ENCODE data around the gene CEBPZOS.
A peak's percentile ranks its signal among the peaks of the same experiment; 100 is the strongest.
"Not testable (repeated sequence)": the region's sequence is repeated elsewhere in the genome, so short reads cannot be mapped to it uniquely, and the experiment has no call there.

Gene CEBPZOS

DNA sequence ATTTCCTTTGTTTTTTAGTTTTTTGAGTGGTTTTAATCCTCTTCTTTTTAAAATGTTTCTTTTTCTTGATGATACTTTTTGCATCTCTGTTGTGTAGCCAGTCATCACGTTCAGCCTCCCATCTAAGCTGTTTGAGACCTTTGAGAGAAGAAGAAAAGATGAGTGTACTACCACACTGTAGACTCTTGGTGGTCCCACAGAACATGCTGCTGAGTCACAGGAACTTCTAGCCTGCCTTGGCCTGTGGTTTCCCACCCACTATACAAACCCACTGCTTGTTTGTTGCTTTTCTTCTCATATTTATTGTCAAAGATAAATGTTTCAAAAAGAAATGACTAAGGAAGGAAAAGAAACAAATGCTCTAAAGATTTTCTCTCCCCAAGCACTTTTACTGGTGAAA, 5.5 kb downstream of the CEBPZOS start:
- TF ChIP-seq GLIS3 (CRISPR knock-in tag; IDR thresholded peaks at IDR 0.05), result no peak
- TF ChIP-seq RARB (CRISPR knock-in tag; IDR thresholded peaks at IDR 0.05), result no peak
- no peak for TF ChIP-seq SNAI2 (CRISPR knock-in tag; IDR thresholded peaks at IDR 0.05)
- TF ChIP-seq CSDC2 (CRISPR knock-in tag; IDR thresholded peaks at IDR 0.05), result no peak
- no peak for TF ChIP-seq TOX (CRISPR knock-in tag; IDR thresholded peaks at IDR 0.05; ENCODE audit: borderline replicate concordance)
- no peak for TF ChIP-seq ZFP3 (CRISPR knock-in tag; IDR thresholded peaks at IDR 0.05)
- TF ChIP-seq, protein P1, sequence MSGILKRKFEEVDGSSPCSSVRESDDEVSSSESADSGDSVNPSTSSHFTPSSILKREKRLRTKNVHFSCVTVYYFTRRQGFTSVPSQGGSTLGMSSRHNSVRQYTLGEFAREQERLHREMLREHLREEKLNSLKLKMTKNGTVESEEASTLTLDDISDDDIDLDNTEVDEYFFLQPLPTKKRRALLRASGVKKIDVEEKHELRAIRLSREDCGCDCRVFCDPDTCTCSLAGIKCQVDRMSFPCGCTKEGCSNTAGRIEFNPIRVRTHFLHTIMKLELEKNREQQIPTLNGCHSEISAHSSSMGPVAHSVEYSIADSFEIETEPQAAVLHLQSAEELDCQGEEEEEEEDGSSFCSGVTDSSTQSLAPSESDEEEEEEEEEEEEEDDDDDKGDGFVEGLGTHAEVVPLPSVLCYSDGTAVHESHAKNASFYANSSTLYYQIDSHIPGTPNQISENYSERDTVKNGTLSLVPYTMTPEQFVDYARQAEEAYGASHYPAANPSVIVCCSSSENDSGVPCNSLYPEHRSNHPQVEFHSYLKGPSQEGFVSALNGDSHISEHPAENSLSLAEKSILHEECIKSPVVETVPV (CRISPR knock-in tag; IDR thresholded peaks at IDR 0.05), result no peak
- TF ChIP-seq ARNTL (CRISPR knock-in tag; IDR thresholded peaks at IDR 0.05; ENCODE audit: borderline replicate concordance, low read depth), result no peak
- TF ChIP-seq ZC3H10 (CRISPR knock-in tag; IDR thresholded peaks at IDR 0.05), result no peak
- no peak for TF ChIP-seq ZNF70 (CRISPR knock-in tag; IDR thresholded peaks at IDR 0.05)
- TF ChIP-seq ESRRG (CRISPR knock-in tag; IDR thresholded peaks at IDR 0.05), result no peak
- no peak for TF ChIP-seq OSR1 (CRISPR knock-in tag; IDR thresholded peaks at IDR 0.05)
- TF ChIP-seq TSHZ2 (CRISPR knock-in tag; IDR thresholded peaks at IDR 0.05), result no peak
- TF ChIP-seq ZNF565 (CRISPR knock-in tag; conservative IDR thresholded peaks at IDR 0.05; ENCODE audit: low read depth), result no peak
- no peak for TF ChIP-seq ZNF8 (CRISPR knock-in tag; IDR thresholded peaks at IDR 0.05)
- TF ChIP-seq, protein P2, sequence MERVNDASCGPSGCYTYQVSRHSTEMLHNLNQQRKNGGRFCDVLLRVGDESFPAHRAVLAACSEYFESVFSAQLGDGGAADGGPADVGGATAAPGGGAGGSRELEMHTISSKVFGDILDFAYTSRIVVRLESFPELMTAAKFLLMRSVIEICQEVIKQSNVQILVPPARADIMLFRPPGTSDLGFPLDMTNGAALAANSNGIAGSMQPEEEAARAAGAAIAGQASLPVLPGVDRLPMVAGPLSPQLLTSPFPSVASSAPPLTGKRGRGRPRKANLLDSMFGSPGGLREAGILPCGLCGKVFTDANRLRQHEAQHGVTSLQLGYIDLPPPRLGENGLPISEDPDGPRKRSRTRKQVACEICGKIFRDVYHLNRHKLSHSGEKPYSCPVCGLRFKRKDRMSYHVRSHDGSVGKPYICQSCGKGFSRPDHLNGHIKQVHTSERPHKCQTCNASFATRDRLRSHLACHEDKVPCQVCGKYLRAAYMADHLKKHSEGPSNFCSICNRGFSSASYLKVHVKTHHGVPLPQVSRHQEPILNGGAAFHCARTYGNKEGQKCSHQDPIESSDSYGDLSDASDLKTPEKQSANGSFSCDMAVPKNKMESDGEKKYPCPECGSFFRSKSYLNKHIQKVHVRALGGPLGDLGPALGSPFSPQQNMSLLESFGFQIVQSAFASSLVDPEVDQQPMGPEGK (CRISPR knock-in tag; IDR thresholded peaks at IDR 0.05; ENCODE audit: borderline replicate concordance), result no peak
- TF ChIP-seq TCF4 (CRISPR knock-in tag; IDR thresholded peaks at IDR 0.05; ENCODE audit: borderline replicate concordance), result no peak
- TF ChIP-seq ZFP30 (CRISPR knock-in tag; IDR thresholded peaks at IDR 0.05), result no peak
- TF ChIP-seq ISL1 (CRISPR knock-in tag; IDR thresholded peaks at IDR 0.05), result no peak
- TF ChIP-seq POU6F1 (CRISPR knock-in tag; IDR thresholded peaks at IDR 0.05; ENCODE audit: borderline replicate concordance, low read depth), result no peak
- ATAC-seq, result no peak

- ATAC-seq, result no peak
- TF ChIP-seq, protein P1 (CRISPR knock-in tag; IDR thresholded peaks at IDR 0.05), result no peak
- peak; percentile 100 for TF ChIP-seq ZNF8 (CRISPR knock-in tag; IDR thresholded peaks at IDR 0.05)
- TF ChIP-seq SNAI2 (CRISPR knock-in tag; IDR thresholded peaks at IDR 0.05), result peak; percentile 48; the same call in 1 of the 2 replicates
These were observed 7.4 kb downstream of the CEBPZOS start for GRCh38 chr2:37203708-37204107.

GRCh38 chr2:37205071-37205661, 8.9 kb downstream of the CEBPZOS start:
- not testable (repeated sequence) for ATAC-seq

Data from SK-N-SH treated with all-trans-retinoic acid at 6 μM for 48 hours (cell line).